OCI-LY7 (cell line): Measurements from ENCODE around the gene CYP46A1.

Source experiments
- EZH2phosphoT487 ChIP-seq: fragments of 200-600 bp; sonication (generic); IDR thresholded peaks from 2 replicates; pipeline ENCODE4 v1.6.1; 2018; ENCODE audit warnings: low read depth, borderline replicate concordance, mild to moderate bottlenecking, mixed run types, antibody characterized with exemption, low read length, moderate library complexity, mixed read lengths
- TF ChIP-seq, protein P1 (sequence below): fragments of 200-600 bp; sonication (generic); conservative IDR thresholded peaks from 2 replicates; pipeline ENCODE4 v1.5.1; 2014; ENCODE audit warnings: mild to moderate bottlenecking, antibody characterized with exemption, low read length, moderate library complexity, mixed read lengths

DNA sequence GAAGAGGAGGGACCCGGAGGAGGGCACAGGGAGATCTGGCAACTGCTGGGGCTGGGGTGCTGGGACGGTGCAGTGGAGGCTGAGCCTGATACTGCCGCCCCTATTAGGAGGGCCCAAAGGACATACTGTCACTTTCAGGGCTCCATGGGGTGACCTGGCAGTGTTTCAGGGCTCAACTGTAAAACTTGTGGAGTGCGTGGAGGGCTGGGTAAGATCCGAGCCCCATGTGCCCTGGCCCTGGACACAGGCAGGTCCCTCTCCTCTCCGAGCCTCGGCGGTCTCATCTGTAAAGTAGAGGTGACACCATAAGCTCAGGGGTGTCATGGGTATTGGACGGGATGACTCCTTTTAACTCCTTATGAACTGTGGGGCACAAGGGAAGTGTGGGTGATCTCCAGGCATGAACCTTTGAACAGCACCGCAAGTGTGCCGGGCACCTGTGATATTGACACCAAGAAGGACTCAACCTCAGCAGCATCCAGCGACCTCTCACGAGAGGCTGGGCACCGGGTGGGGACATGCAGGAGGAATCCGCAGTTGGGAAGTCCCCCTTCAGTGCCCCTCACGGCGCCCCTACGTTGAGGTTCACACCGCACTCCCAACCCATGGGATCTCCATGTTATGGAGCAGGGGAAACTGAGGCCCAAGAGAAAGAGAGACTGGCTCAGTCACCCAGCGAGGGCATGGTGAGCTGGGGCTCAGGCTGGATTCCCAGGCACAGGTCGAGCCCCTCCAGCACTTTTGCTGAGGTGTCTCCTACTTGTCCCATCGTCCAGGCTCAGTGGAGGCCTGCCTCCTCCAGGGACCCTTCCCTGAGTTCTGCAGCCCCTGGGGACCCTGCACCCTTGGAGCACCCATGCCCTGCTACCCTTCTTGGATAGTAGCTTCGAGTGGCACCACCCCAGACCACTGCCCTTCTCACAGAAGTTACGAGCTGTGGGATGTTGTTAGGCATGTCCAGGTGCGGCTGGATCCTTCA, 58.7 kb downstream of the CYP46A1 start:
- TF ChIP-seq, protein P1, sequence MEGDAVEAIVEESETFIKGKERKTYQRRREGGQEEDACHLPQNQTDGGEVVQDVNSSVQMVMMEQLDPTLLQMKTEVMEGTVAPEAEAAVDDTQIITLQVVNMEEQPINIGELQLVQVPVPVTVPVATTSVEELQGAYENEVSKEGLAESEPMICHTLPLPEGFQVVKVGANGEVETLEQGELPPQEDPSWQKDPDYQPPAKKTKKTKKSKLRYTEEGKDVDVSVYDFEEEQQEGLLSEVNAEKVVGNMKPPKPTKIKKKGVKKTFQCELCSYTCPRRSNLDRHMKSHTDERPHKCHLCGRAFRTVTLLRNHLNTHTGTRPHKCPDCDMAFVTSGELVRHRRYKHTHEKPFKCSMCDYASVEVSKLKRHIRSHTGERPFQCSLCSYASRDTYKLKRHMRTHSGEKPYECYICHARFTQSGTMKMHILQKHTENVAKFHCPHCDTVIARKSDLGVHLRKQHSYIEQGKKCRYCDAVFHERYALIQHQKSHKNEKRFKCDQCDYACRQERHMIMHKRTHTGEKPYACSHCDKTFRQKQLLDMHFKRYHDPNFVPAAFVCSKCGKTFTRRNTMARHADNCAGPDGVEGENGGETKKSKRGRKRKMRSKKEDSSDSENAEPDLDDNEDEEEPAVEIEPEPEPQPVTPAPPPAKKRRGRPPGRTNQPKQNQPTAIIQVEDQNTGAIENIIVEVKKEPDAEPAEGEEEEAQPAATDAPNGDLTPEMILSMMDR = no peak
- no peak for TF ChIP-seq EZH2phosphoT487
